ENCODE measurements around the gene SHE.

SHE gene

GRCh38 chr1:154466921-154467417 lies 35.2 kb downstream of the SHE start:
- DNase-seq (ENCODE audit: extremely low spot score), result no peak
- POLR2A ChIA-PET, result no interaction called here
- CTCF ChIA-PET, result interaction anchor here (2.0 to 2.2 kb wide), 2 partner anchors 13 to 14 kb away, joined by 5 to 8 read pairs; no protein-coding TSS in a partner anchor
- TF ChIP-seq, protein P1, sequence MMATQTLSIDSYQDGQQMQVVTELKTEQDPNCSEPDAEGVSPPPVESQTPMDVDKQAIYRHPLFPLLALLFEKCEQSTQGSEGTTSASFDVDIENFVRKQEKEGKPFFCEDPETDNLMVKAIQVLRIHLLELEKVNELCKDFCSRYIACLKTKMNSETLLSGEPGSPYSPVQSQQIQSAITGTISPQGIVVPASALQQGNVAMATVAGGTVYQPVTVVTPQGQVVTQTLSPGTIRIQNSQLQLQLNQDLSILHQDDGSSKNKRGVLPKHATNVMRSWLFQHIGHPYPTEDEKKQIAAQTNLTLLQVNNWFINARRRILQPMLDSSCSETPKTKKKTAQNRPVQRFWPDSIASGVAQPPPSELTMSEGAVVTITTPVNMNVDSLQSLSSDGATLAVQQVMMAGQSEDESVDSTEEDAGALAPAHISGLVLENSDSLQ (IDR thresholded peaks at IDR 0.05), result no peak
- TF ChIP-seq FOXK2 (IDR thresholded peaks at IDR 0.05), result no peak
- TF ChIP-seq CTBP1 (IDR thresholded peaks at IDR 0.05; ENCODE audit: borderline replicate concordance), result no peak

GRCh38 chr1:154466206-154466605 lies 36.0 kb downstream of the SHE start:
- no peak for DNase-seq (ENCODE audit: extremely low spot score)
- ChIA-PET POLR2A (no interaction called here), CTCF (interaction anchor here (0.6 kb wide), 1 partner anchor 10 kb away, joined by 3 read pairs; no protein-coding TSS in a partner anchor)
- TF ChIP-seq NFRKB (IDR thresholded peaks at IDR 0.05) (no peak), ARNT (IDR thresholded peaks at IDR 0.05) (no peak), ZNF384 (IDR thresholded peaks at IDR 0.05) (no peak), LEF1 (IDR thresholded peaks at IDR 0.05; ENCODE audit: borderline replicate concordance) (no peak), FOXA1 (IDR thresholded peaks at IDR 0.05) (no peak), FOXM1 (IDR thresholded peaks at IDR 0.05; ENCODE audit: borderline replicate concordance) (no peak), TARDBP (IDR thresholded peaks at IDR 0.05) (no peak), BHLHE40 (IDR thresholded peaks at IDR 0.05; ENCODE audit: borderline replicate concordance) (no peak), FOXK2 (IDR thresholded peaks at IDR 0.05) (no peak), SP1 (IDR thresholded peaks at IDR 0.05) (no peak), SUZ12 (IDR thresholded peaks at IDR 0.05) (no peak), CTBP1 (IDR thresholded peaks at IDR 0.05; ENCODE audit: borderline replicate concordance) (no peak), HDGF (IDR thresholded peaks at IDR 0.05; ENCODE audit: borderline replicate concordance) (no peak), L3MBTL2 (conservative IDR thresholded peaks at IDR 0.05) (no peak), ELF4 (IDR thresholded peaks at IDR 0.05) (no peak)
- TF ChIP-seq, protein P1 (IDR thresholded peaks at IDR 0.05), result no peak

DNA sequence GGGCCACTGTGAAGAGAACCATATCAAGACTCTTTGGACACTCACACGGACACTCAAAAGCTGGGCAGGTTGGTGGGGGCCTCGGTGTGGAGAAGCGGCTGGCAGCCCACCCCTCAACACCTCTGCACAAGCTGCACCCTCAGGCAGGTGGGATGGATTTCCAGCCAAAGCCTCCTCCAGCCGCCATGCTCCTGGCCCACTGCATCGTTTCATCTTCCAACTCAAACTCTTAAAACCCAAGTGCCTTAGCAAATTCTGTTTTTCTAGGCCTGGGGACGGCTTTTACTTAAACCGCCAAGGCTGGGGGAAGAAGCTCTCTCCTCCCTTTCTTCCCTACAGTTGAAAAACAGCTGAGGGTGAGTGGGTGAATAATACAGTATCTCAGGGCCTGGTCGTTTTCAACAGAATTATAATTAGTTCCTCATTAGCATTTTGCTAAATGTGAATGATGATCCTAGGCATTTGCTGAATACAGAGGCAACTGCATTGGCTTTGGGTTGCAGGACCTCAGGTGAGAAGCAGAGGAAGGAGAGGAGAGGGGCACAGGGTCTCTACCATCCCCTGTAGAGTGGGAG lies 36.5 kb downstream of the SHE start:
- ChIA-PET POLR2A (no interaction called here), CTCF (interaction anchor here (0.6 kb wide), 1 partner anchor 9 kb away, joined by 3 read pairs; no protein-coding TSS in a partner anchor)
- DNase-seq (ENCODE audit: extremely low spot score), result no peak
- TF ChIP-seq CTBP1 (IDR thresholded peaks at IDR 0.05; ENCODE audit: borderline replicate concordance), result no peak
- no peak for TF ChIP-seq SP1 (IDR thresholded peaks at IDR 0.05)
- TF ChIP-seq FOXA1 (IDR thresholded peaks at IDR 0.05), result no peak
- no peak for TF ChIP-seq ZNF384 (IDR thresholded peaks at IDR 0.05)
- TF ChIP-seq FOXM1 (IDR thresholded peaks at IDR 0.05; ENCODE audit: borderline replicate concordance), result no peak
- no peak for TF ChIP-seq SUZ12 (IDR thresholded peaks at IDR 0.05)
- no peak for TF ChIP-seq ARNT (IDR thresholded peaks at IDR 0.05)
- TF ChIP-seq NFRKB (IDR thresholded peaks at IDR 0.05), result no peak
- TF ChIP-seq ELF4 (IDR thresholded peaks at IDR 0.05), result no peak
- no peak for TF ChIP-seq BHLHE40 (IDR thresholded peaks at IDR 0.05; ENCODE audit: borderline replicate concordance)
- TF ChIP-seq L3MBTL2 (conservative IDR thresholded peaks at IDR 0.05), result no peak
- no peak for TF ChIP-seq TARDBP (IDR thresholded peaks at IDR 0.05)
- TF ChIP-seq FOXK2 (IDR thresholded peaks at IDR 0.05), result no peak
- TF ChIP-seq, protein P1 (IDR thresholded peaks at IDR 0.05), result no peak
- no peak for TF ChIP-seq LEF1 (IDR thresholded peaks at IDR 0.05; ENCODE audit: borderline replicate concordance)

GRCh38 chr1:154463512-154463990 lies 38.7 kb downstream of the SHE start:
- CTCF ChIA-PET, result interaction anchor here (0.6 kb wide), 1 partner anchor 129 kb away, joined by 4 read pairs; no protein-coding TSS in a partner anchor
- POLR2A ChIA-PET, result no interaction called here
- DNase-seq (ENCODE audit: extremely low spot score), result no peak
- no peak for TF ChIP-seq SUZ12 (IDR thresholded peaks at IDR 0.05)
- no peak for TF ChIP-seq CTBP1 (IDR thresholded peaks at IDR 0.05; ENCODE audit: borderline replicate concordance)

DNA sequence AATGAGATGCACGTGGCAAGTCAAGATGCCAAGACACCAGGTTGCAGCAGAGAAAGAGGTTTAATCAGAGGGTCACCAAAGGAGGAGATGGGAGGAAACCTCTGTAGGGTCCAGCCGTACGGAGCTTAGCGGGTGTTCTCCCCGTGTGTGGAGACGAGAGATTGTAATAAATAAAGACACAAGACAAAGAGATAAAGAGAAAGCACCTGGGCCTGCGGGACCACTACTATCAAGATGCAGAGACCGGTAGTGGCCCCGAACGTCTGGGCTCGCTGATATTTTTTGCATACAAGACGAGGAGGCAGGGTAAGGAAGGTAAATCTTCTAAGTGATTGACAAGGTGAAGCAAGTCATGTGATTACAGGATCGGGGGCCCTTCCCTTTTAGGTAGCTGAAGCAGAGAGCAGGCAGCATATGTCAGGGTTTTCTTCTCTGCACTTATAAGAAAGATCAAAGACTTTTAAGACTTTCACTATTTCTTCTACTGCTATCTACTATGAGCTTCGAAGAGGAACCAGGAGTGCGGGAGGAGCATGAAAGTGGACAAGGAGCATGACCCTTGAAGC lies 41.4 kb downstream of the SHE start:
- DNase-seq (ENCODE audit: extremely low spot score), result no peak
- ChIA-PET POLR2A (no interaction called here), CTCF (no interaction called here)
- TF ChIP-seq FOXK2 (IDR thresholded peaks at IDR 0.05) (no peak), CTBP1 (IDR thresholded peaks at IDR 0.05; ENCODE audit: borderline replicate concordance) (no peak), NFRKB (IDR thresholded peaks at IDR 0.05) (no peak), SP1 (IDR thresholded peaks at IDR 0.05) (no peak)

GRCh38 chr1:154459080-154459479 lies 43.1 kb downstream of the SHE start:
- TF ChIP-seq TARDBP (IDR thresholded peaks at IDR 0.05) (no peak), NFRKB (IDR thresholded peaks at IDR 0.05) (no peak), FOXA1 (IDR thresholded peaks at IDR 0.05) (no peak), FOXK2 (IDR thresholded peaks at IDR 0.05) (no peak)
- no peak for DNase-seq (ENCODE audit: extremely low spot score)
- CTCF ChIA-PET, result no interaction called here

DNA sequence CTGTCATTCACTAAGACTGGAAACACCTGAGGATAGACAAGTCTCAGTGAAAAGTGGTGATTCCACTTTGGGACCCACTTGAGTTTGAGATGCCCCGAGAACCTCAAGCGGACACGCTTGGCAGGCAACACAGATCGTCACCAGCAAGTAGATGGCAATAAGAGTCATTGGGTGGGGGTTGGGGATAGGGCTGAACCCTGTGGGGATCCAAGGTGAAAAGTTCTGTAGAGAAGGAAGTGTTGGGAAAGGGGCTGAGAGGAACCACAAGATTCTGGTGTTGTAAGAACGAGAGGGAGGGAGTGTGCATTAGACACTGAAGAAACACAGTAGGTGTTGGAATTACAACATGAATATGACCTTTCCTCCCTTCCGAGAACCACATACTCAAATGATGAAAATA lies 45.6 kb downstream of the SHE start:
- POLR2A ChIA-PET, result no interaction called here
- no peak for DNase-seq (ENCODE audit: extremely low spot score)
- CTCF ChIA-PET, result interaction anchor here (0.7 kb wide), 1 partner anchor 10 kb away, joined by 3 read pairs; no protein-coding TSS in a partner anchor
- TF ChIP-seq SUZ12 (IDR thresholded peaks at IDR 0.05) (no peak), TARDBP (IDR thresholded peaks at IDR 0.05) (no peak), CTBP1 (IDR thresholded peaks at IDR 0.05; ENCODE audit: borderline replicate concordance) (no peak)

More at GRCh38 chr1:154459080-154459479, 43.1 kb downstream of the SHE start:
- POLR2A ChIA-PET, result no interaction called here

Data from HEK293T (cell line).